GM21576 (cell line): ENCODE measurements around the gene P2RX6.

Experiments used
- ATAC-seq: cut with Tn5 transposase; IDR thresholded peaks from one replicate; pipeline ENCODE4 v1.9.1; 2021; ENCODE audit warnings: mild to moderate bottlenecking, moderate library complexity; ENCODE audit not compliant: unreplicated experiment

P2RX6 gene

DNA sequence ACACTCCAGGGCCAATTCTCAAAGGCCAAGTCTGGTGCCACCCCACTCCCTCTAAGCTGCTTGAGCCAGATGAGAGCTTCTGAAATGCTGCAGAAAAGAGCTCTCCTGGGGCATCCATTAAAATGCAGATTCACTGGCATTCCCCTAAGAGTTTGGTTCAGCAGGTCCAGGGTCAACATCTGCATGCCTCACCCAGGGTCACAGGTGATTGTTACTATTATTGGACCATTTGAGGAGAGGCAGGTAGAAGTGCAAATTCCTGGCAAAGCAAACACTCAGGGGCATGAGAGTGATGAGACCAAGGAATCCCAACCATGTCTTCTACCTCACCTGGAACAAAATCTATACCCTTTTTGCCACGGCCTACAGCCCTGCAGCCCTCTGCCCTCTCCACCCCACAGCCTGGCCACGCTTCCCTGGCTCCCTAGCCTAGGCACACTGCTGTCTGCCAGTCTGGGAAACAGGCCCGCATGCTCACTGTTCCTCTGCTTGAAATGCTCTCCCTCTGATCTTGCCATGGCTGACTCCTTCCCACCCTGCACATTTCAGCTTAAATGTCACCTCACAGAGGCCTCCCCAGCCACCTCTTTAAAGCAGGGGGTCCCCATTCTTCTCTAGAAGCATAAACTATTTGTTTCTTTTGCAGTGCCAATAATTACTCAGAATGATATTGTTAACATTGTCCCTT, 4.4 kb upstream of the P2RX6 start:
- ATAC-seq = no peak

DNA sequence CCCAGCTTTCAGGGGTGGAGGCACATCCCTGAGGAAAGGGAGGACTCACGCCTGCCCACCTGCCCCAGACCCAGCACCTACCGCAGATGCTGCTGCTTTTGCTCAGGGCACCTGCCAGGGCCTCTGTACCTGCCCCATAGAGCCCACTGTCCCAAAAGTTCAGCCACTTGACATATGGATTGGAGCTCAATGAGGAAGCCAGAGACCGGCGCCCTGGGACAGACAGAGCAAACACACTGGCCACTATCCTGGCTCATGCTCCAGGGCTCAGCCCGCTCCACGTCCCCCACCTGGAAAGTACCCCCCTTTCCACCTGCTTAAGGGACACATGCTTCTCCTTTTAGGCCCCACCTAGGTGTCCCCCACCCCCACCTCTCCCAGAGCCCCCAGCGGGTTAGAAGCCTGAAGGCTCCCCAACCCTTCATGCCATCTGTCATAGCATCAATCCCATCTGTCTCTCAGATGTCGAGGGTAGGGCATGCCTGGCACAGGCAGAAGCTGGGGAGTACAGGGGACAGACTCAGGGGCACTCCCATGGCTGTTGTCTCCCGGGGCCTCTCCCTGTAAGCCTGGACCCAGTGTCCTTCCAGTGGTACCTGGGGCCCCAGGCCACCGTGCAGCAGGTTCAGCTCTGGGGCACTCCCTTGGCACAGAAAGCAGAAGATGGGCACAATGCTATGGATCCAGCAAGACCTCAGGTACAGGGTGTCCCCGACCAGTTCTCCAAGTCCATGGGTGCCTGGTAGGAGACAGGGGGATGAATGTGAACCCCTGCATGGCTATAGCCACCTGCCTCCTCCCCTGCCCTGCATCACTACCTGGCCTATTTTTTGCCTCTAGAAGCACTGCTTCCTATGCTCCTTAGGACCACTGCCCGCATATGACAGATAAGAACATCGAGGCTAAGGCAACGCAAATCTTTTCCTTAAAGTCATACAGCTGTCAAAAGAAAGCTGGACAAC, 2.2 kb upstream of the P2RX6 start:
- no peak for ATAC-seq

DNA sequence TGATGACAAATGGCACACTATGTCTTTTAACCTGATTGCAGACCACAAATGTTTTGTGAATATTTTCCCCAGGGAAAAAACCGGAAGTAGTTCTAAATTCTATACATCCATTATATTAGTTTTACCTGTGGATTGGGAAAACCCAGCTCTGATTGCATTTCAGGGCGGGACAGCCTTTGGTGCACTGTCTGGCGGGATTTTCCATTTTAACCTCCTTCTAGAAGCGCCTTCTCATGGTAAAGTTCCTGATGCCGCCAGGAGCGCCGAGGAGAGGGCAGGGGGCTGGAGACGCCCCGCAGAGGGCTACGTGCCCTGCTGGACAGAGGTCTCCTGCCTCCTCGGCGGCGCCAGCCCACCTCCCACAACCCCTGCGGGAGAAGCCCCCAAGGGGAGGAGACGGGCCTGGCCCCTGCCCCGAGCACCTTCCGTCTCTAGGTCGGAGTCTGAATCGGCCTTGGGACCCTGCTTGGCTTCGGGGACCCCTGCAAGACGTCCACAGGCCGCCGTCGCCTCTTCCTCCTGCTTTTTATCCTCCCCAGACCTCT, 1.2 kb upstream of the P2RX6 start:
- no peak for ATAC-seq

DNA sequence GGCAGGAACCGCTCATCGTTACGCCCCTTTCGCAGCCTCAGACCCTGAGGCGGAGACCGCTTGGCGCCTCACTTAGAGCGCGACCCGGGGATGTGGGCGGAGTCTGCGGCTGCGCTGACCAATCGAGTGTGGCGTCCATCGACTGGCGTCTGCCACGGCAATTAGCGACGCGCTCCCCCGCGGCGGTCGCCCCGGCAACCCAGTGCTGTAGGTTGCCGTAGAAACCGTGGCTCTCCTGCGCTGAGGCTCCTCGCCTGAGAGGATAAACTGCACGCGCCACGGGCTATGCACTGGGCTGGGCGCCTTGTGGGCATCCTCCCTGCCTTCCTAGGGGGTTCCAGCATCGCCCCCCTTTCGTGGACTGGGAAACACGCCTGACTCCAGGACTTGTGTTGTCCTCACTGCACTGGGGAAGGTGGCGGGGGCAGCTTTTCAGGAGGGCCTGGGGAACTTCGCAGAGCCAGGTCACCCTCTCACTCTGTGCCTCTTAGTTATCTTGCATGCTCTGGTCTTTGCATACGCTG, 701 bp upstream of the P2RX6 start:
- peak; percentile 76 for ATAC-seq

DNA sequence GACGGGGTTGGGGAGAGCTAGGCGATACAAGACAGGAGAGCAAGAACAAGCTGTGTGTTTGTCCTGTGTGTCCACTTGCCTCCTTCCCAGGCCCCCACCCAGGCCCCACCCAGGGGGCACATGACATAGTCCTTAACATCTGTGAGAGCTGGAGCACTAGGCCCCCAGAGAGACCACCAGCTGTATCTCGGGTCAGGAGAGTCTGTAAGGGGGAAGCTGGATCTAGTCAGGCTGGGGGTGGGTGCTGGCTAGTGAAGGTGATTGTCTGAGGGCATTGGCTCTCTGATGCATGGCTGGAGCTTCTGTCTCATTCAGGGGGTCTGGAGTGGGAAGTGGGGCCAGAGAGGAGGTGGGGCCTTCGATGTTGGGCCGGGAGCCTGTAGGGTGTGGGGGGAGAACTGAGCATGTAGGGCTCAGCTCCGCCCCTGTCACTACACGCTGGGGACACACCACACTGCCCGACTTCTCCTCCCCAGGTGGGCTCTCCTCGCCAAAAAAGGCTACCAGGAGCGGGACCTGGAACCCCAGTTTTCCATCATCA, 571 bp downstream of the P2RX6 start:
- ATAC-seq = no peak

DNA sequence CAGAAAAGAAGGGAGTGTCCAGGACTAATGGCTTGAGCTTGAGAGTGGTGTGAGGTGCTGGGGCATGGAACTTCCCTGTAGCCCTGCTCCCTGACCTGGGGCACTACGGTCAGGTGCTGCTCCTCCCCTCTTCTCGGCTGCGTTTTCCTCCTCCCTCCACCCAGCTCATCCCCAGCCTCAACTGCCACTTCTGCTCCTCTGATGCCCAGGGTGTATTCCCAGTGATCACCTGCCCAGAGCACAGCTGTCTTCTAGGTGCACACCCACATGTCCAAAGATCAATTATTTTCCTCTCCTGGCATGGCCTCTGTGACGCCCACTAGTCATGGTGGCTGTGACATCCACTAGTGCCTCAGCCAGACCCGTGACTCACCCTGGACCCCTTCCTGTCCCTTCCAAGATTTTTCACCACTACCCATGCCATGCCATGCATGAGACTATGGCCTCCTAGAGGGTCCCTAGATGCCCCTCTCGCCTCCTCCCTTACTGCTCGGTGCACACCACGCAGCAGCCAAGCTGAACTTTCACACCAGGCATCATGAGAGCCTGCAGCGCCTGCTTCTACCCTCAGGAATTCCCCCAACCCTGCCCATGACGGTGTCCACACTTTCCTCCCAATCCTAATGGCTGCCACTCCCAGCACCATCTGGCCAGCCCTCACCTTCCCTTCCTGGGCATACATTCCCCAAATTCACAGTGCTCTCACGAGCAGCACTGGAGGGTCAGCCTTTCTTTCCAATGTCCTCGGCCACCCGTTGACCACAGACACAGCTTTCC, 1.9 kb downstream of the P2RX6 start:
- ATAC-seq = no peak

DNA sequence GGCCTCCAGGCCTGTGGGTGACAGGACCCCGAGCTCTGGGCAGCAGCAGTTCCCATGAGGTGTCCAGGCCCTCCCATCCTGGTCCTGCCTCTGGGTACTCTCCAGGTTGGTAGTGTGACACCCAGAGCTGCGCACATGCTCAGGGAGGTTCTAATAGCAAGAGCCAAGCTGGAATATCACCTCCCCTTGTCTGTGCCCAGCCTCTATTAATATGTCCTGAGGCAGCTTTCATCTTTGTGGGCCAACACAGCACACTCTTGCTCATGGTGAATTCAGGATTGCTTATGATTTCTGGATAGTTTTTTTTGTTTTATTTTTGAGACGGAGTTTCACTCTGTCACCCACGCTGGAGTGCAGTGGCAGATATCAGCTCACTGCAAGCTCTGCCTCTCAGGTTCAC, 3.3 kb downstream of the P2RX6 start:
- ATAC-seq = no peak

DNA sequence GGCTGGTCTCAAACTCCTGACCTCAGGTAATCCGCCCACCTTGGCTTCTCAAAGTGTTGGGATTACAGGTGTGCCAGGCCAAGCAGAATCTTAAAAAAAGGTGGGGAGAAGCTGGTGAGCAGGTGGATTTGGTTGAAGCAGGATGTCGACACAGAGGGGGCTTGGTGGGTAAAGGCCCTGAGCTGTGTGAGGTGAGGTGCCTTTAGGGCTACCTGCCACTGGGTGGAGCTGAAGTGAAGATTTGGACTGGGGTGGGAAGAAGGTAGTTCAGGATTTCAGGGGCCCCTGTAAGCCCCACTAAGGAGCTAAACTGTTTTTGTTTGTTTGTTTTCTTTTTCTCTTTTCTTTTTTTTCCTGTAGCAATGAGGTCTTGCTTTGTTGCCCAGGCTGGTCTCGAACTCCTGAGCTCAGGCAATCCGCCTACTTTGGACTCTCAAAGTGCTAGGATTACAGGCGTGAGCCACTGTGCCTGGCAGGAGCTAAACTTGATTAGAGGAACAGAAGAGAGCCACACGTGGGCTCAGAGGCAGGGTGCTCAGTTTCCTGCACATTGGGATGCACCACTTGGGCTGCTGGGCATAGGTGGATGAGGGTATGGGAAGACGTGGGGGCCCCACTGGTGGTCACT, 6.0 kb downstream of the P2RX6 start:
- no peak for ATAC-seq

DNA sequence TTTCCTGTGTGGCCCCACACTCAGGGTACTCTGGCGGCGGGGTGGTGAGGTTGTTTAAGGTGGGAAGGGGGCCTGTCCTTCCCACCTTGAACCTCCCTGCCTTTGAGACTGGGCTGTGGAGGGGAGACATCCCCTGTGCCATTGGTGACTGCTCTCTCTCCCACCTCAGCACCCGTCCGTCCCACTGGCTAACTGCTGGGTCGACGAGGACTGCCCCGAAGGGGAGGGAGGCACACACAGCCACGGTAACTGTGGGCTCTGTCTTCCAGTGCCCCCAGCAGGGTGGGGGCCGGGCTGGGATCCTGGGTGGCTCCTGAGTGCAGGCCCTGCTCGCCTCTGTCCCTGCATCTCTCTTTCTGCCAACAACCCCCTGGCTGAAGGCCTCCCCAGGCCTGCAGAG, 7.5 kb downstream of the P2RX6 start:
- no peak for ATAC-seq

DNA sequence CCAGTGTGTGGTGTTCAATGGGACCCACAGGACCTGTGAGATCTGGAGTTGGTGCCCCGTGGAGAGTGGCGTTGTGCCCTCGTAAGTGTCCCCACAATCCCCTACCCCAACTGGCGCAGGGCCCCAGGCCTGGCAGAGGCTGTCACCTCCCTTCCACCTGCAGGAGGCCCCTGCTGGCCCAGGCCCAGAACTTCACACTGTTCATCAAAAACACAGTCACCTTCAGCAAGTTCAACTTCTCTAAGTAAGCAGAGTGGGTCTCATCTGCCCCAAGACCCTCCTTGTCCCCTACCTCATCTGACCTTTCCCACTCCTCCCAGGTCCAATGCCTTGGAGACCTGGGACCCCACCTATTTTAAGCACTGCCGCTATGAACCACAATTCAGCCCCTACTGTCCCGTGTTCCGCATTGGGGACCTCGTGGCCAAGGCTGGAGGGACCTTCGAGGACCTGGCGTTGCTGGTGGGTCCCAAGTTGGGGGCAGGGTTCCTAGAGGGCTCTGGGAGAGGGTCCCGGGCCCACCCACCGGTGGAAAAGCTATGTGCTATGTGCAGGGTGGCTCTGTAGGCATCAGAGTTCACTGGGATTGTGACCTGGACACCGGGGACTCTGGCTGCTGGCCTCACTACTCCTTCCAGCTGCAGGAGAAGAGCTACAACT, 8.1 kb downstream of the P2RX6 start:
- ATAC-seq = no peak

DNA sequence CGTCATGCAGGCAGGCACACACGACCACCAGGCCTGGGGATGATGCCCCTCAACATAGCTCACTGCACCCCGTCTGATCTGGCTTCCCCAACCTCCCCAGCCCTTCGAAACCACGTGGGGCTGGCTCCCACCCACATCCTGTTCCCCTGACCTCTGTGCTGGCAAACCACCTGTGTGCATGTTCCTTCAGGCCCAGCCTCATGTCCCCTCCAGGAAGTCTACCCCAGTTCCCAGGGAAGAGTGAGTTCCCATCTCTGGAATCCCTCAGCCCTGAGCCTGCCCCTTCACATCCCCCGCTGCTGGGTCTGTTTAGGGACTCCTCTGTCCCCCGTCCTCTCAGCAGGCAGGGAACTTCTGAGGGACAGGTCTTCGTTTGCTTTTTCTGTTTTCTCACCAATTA, 10.3 kb downstream of the P2RX6 start:
- ATAC-seq = no peak

DNA sequence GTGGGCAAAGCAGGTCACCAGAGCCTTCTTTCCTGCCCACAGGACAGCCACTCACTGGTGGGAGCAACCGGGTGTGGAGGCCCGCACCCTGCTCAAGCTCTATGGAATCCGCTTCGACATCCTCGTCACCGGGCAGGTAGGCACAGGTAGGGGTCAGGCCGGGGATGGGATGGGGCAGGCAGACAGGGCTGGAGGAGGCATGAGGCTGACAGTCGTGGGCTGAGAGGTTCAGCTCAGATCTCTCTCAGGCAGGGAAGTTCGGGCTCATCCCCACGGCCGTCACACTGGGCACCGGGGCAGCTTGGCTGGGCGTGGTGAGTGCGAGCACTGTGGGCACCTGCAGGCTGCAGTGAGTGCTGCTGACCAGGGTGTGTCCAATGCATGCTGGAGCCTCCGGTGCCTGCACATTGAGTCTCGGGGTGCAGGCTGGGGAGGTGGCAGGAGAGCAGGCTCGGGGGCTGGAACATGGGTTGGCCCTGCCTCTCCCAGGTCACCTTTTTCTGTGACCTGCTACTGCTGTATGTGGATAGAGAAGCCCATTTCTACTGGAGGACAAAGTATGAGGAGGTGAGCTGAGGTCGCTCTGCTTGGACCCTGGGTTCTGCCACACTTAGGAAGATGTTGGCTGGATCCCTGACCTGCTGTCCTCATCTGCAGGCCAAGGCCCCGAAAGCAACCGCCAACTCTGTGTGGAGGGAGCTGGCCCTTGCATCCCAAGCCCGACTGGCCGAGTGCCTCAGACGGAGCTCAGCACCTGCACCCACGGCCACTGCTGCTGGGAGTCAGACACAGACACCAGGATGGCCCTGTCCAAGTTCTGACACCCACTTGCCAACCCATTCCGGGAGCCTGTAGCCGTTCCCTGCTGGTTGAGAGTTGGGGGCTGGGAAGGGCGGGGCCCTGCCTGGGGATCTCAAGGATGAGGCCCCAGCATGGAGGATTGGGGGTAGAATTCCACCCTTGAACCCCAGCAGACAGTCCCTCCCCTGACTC, 11.1 kb downstream of the P2RX6 start:
- no peak for ATAC-seq

DNA sequence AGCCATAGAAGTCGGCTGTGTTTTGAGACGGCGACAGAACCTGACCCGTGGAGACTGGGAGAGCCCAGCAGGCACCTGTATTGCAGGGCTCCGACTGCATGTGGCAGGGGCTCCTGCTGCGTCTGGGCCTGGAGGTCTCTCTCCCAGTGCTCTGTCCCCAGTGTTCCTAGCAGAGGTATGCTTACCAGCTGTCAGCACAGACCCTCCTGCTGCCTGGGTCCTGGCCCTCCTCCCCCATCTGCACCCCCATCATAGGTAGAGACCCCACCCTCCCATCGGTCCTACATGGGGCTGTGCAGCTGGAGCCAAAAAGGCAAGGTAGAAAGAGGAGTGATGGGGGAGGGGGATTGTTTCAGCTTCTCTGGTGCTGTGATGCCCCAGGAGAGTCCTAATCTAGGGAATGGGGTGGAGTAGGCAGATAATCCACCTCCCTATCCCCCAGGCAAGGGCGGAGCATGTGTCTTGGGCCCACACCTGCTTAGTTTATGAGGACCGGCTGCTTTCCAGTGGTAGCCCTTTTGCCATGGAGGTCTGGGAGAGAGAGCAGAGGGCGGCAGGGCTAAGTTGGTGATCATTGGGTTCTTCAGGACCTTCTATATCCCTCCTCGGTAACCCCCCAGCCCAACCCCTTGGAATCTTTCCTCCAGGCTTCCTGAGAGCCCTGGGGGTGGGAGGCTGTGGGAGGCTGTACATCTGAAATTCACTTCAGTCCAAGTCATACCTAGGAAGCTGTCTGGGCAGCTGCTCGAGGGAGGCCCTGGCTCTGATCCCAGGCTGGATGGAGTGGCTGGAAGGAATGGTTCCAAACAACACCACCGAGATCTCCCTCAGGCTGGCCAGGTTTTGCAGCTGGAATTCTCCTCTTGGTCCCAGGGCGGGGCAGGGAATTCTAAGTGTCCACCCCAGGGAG, 12.1 kb downstream of the P2RX6 start:
- no peak for ATAC-seq

DNA sequence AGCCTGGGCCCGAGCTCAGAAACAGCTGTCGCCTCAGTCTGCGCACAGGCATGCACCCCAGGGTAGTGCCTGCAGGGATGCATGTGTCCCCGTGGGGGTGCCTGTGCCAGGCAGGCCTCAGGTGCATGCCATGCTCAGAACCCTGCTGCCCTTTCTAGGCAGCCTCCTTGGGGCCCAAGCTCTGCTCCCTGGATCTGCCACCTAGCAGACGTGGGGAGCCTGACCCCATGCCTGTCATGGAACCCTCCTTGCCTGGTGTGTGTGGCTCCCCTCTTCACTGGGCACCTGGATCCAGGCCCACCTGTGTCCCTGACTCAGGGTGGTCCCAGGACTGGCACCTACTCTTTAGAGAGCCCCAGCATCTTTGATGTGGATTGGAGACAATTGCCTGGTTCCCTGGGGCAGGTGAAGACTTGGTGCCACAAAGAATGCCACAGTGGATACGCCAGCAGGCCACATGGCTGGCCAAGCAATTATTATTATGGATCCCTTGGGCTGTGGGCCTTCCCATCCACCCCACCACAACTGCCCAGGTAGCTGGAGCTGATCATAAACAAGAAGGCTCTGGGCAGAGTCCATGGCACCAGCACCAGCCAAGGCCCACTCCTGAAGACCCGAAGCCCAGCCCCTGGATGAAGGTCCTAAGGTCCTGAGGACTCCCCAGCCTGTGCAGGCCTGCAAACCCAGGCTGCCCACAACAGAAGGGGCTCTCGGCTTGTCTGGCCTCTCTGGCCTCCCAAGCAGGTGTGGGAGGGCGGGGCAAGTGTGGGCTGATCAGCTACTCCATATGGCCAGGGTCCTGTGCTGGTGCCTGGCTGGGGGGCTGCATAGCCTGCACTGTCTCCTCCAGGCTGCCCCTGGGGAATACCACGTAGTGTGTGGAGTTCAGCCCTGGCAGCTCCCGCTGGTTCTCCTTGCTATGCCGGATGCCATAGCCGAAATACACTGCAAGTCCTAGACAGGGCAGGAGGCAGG, 13.6 kb downstream of the P2RX6 start:
- no peak for ATAC-seq

DNA sequence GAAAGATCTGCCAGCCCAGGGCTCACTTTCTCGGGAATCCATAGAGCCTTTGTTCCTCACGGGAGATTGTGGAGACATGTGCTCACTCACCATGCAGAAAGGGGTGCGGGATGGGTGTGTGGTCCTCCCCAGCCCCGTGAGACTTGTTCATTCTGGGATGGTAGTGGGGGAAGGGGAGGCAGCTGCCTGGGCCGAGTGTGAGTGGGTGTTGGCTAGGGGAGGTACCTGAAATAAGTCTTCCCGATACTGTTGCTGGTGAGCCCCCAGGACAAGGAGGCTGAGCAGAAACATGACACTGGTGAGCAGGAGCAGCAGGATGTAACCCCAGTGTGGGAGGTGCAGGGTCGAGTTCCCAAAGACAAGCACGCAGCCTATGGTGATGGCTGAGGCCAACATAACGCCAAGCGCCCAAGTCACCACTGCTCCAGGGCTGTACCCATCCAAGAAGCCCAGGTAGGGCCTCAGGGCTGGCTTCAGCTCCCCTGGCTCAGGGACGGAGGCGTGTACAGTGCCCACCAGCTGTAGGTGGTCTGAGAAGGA, 14.6 kb downstream of the P2RX6 start:
- ATAC-seq = no peak

DNA sequence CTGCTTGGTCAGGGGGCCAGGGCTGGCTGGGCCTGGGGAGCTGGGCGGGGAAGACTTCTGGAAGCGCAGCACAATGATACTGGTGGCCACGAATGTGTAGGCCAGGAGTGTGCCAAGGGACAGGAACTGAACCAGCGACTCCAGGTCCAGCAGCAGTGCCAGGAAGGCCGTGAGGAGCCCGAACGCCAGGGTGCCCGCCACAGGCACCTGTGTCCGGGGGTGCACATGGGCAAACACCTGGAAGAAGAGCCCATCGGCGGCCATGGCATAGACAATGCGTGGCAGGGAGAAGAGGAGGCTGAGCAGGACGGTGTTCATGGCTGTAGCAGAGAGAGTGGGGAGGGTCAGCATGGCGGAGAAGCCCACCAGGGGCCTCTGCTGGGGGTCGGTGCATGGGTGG, 15.1 kb downstream of the P2RX6 start:
- no peak for ATAC-seq
